SK-N-SH treated with all-trans-retinoic acid at 6 μM for 48 hours (cell line): Measurements from ENCODE around the gene TMEM135.
"Not testable (repeated sequence)": the region's sequence is repeated elsewhere in the genome, so short reads cannot be mapped to it uniquely, and the experiment has no call there.

ENCODE experiments used
- ATAC-seq: fragments of 200-7000 bp; cut with Tn5 transposase; 3 replicates; pipeline ENCODE4 v1.9.1; 2020; ENCODE audit warnings: mild to moderate bottlenecking, moderate library complexity
- ARNTL ChIP-seq: fragments of 450-650 bp; formaldehyde crosslinking; IDR thresholded peaks from 2 replicates; pipeline ENCODE4 v1.5.0; 2020; ENCODE audit warnings: low read depth, mild to moderate bottlenecking, moderate library complexity, borderline replicate concordance
- BACH2 ChIP-seq: fragments of 250-450 bp; sonication (Bioruptor Pico); IDR thresholded peaks from 2 replicates; pipeline ENCODE4 v1.9.0; 2021; ENCODE audit warnings: mild to moderate bottlenecking, borderline replicate concordance
- ESRRG ChIP-seq: fragments of 250-450 bp; sonication (Bioruptor Pico); IDR thresholded peaks from 2 replicates; pipeline ENCODE4 v1.6.1; 2021; ENCODE audit warnings: mild to moderate bottlenecking
- GLIS3 ChIP-seq: fragments of 250-450 bp; sonication (Bioruptor Pico); IDR thresholded peaks from 2 replicates; pipeline ENCODE4 v1.5.0; 2020; ENCODE audit warnings: mild to moderate bottlenecking, moderate library complexity
- ISL1 ChIP-seq: fragments of 250-450 bp; sonication (Bioruptor Pico); IDR thresholded peaks from 2 replicates; pipeline ENCODE4 v2.1.2; 2022; ENCODE audit warnings: mild to moderate bottlenecking, moderate library complexity
- OSR1 ChIP-seq: fragments of 250-450 bp; sonication (Bioruptor Pico); IDR thresholded peaks from 2 replicates; pipeline ENCODE4 v1.8.0; 2022; ENCODE audit warnings: moderate library complexity, mild to moderate bottlenecking, inconsistent platforms
- PPARA ChIP-seq: fragments of 250-450 bp; sonication (Bioruptor Pico); IDR thresholded peaks from 2 replicates; pipeline ENCODE4 v1.5.0; 2020; ENCODE audit warnings: mild to moderate bottlenecking, borderline replicate concordance
- RARB ChIP-seq: fragments of 250-450 bp; sonication (Bioruptor Pico); IDR thresholded peaks from 2 replicates; pipeline ENCODE4 v1.8.0; 2021; ENCODE audit warnings: mild to moderate bottlenecking, moderate library complexity
- SNAI2 ChIP-seq: fragments of 250-450 bp; sonication (Bioruptor Pico); IDR thresholded peaks from 2 replicates; pipeline ENCODE4 v1.5.0; 2020; ENCODE audit warnings: mild to moderate bottlenecking, moderate library complexity
- TCF4 ChIP-seq: fragments of 250-450 bp; sonication (Bioruptor Pico); IDR thresholded peaks from 2 replicates; pipeline ENCODE4 v1.8.0; 2021; ENCODE audit warnings: mild to moderate bottlenecking, moderate library complexity, borderline replicate concordance
- TOX ChIP-seq: fragments of 250-450 bp; sonication (Bioruptor Pico); IDR thresholded peaks from 2 replicates; pipeline ENCODE4 v1.8.0; 2021; ENCODE audit warnings: mild to moderate bottlenecking, moderate library complexity, borderline replicate concordance
- ZC3H10 ChIP-seq: fragments of 250-450 bp; sonication (Bioruptor Pico); IDR thresholded peaks from 2 replicates; pipeline ENCODE4 v1.5.1; 2021; ENCODE audit warnings: mild to moderate bottlenecking, moderate library complexity
- ZFP3 ChIP-seq: fragments of 250-450 bp; sonication (Bioruptor Pico); IDR thresholded peaks from 2 replicates; pipeline ENCODE4 v1.5.0; 2020; ENCODE audit warnings: mild to moderate bottlenecking, moderate library complexity
- ZFP30 ChIP-seq: fragments of 450-650 bp; formaldehyde crosslinking; IDR thresholded peaks from 2 replicates; pipeline ENCODE4 v1.5.0; 2022; ENCODE audit warnings: mild to moderate bottlenecking, moderate library complexity
- ZNF565 ChIP-seq: fragments of 450-650 bp; formaldehyde crosslinking; conservative IDR thresholded peaks from 2 replicates; pipeline ENCODE4 v1.5.0; 2020; ENCODE audit warnings: low read depth, mild to moderate bottlenecking, moderate library complexity
- ZNF70 ChIP-seq: fragments of 450-650 bp; formaldehyde crosslinking; IDR thresholded peaks from 2 replicates; pipeline ENCODE4 v1.5.0; 2020; ENCODE audit warnings: mild to moderate bottlenecking, moderate library complexity
- ZNF8 ChIP-seq: fragments of 450-650 bp; formaldehyde crosslinking; IDR thresholded peaks from 2 replicates; pipeline ENCODE4 v1.5.0; 2020; ENCODE audit warnings: mild to moderate bottlenecking, moderate library complexity
- TF ChIP-seq, protein P1 (sequence below): fragments of 250-450 bp; sonication (Bioruptor Pico); IDR thresholded peaks from 2 replicates; pipeline ENCODE4 v1.5.1; 2021; ENCODE audit warnings: mild to moderate bottlenecking, moderate library complexity
- TF ChIP-seq, protein P2 (sequence below): fragments of 250-450 bp; sonication (Bioruptor Pico); IDR thresholded peaks from 2 replicates; pipeline ENCODE4 v1.8.0; 2021; ENCODE audit warnings: low read depth, mild to moderate bottlenecking, moderate library complexity, borderline replicate concordance
- TF ChIP-seq, protein P3 (sequence below): fragments of 250-450 bp; sonication (Bioruptor Pico); IDR thresholded peaks from 2 replicates; pipeline ENCODE4 v1.8.0; 2020; ENCODE audit warnings: mild to moderate bottlenecking, moderate library complexity, borderline replicate concordance
- TF ChIP-seq, protein P4 (sequence below): fragments of 250-450 bp; sonication (Bioruptor Pico); IDR thresholded peaks from 2 replicates; pipeline ENCODE4 v1.5.1; 2020; ENCODE audit warnings: low read depth, mild to moderate bottlenecking, moderate library complexity
- TF ChIP-seq, protein P5 (sequence below): fragments of 250-450 bp; sonication (Bioruptor Pico); IDR thresholded peaks from 2 replicates; pipeline ENCODE4 v1.5.0; 2020; ENCODE audit warnings: mild to moderate bottlenecking, moderate library complexity

Gene TMEM135

DNA sequence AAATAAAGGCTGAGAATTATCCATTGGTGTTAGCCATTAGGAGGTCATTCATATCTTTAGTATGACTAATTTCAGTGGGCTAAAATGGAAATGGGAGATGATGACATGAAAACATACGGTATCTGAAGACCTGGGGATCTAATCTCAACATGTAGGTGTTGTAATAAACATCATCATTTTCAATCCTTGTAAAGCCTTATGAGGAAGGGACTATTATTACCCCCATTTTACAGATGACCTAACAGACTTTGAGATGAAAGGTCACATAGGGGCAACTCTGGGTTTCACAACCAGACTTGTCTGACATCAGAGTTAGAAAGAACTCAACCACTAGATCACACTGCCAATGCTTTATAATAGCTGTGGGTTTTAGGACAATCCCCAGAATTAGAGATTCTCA, 34.8 kb upstream of the TMEM135 start:
- ATAC-seq, result no peak
- TF ChIP-seq ZFP3 (CRISPR knock-in tag) (no peak), GLIS3 (CRISPR knock-in tag) (no peak), TCF4 (no peak), ZNF70 (CRISPR knock-in tag) (no peak), ZNF8 (no peak), ZC3H10 (CRISPR knock-in tag) (no peak), BACH2 (no peak), ISL1 (no peak)
- TF ChIP-seq, protein P1, sequence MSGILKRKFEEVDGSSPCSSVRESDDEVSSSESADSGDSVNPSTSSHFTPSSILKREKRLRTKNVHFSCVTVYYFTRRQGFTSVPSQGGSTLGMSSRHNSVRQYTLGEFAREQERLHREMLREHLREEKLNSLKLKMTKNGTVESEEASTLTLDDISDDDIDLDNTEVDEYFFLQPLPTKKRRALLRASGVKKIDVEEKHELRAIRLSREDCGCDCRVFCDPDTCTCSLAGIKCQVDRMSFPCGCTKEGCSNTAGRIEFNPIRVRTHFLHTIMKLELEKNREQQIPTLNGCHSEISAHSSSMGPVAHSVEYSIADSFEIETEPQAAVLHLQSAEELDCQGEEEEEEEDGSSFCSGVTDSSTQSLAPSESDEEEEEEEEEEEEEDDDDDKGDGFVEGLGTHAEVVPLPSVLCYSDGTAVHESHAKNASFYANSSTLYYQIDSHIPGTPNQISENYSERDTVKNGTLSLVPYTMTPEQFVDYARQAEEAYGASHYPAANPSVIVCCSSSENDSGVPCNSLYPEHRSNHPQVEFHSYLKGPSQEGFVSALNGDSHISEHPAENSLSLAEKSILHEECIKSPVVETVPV (CRISPR knock-in tag), result no peak

DNA sequence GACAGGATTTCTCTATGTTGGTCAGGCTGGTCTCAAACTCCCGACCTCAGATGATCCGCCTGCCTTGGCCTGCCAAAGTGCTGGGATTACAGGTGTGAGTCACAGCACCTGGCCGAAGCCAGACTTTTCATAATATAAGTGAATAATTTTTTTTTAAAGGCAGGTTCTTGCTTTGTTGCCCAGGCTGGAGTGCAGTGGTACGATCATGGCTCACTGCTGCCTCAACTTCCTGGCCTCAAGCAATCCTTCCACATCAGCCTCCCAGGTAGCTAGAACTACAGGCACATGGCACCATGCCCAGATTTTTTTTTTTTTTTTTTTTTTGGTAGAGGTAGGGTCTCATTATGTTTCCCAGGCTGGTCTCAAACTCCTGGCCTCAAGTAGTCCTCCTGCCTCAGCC, 33.5 kb upstream of the TMEM135 start:
- ATAC-seq, result not testable (repeated sequence)

DNA sequence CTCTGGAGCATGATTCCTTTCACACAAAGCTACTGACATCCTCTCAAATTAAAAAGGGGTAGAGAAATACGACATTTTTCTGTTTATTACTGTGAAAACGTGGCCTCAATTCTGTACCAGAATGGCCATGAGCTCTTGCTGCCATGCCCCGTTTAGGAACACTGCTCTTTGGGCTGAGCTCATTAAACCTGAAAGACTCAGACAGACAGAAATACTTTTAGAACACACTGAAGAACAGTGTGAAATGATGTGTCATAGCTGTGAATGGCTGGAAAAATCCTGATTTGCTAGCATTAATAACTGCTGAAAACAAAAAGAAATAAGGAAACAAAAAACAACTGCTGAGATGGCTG, 32.2 kb upstream of the TMEM135 start:
- TF ChIP-seq TCF4, result no peak
- TF ChIP-seq ZNF8, result no peak
- no peak for TF ChIP-seq ZC3H10 (CRISPR knock-in tag)
- no peak for TF ChIP-seq SNAI2 (CRISPR knock-in tag)
- TF ChIP-seq, protein P2, sequence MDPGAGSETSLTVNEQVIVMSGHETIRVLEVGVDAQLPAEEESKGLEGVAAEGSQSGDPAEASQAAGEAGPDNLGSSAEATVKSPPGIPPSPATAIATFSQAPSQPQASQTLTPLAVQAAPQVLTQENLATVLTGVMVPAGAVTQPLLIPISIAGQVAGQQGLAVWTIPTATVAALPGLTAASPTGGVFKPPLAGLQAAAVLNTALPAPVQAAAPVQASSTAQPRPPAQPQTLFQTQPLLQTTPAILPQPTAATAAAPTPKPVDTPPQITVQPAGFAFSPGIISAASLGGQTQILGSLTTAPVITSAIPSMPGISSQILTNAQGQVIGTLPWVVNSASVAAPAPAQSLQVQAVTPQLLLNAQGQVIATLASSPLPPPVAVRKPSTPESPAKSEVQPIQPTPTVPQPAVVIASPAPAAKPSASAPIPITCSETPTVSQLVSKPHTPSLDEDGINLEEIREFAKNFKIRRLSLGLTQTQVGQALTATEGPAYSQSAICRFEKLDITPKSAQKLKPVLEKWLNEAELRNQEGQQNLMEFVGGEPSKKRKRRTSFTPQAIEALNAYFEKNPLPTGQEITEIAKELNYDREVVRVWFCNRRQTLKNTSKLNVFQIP (CRISPR knock-in tag), result no peak
- TF ChIP-seq, protein P3, sequence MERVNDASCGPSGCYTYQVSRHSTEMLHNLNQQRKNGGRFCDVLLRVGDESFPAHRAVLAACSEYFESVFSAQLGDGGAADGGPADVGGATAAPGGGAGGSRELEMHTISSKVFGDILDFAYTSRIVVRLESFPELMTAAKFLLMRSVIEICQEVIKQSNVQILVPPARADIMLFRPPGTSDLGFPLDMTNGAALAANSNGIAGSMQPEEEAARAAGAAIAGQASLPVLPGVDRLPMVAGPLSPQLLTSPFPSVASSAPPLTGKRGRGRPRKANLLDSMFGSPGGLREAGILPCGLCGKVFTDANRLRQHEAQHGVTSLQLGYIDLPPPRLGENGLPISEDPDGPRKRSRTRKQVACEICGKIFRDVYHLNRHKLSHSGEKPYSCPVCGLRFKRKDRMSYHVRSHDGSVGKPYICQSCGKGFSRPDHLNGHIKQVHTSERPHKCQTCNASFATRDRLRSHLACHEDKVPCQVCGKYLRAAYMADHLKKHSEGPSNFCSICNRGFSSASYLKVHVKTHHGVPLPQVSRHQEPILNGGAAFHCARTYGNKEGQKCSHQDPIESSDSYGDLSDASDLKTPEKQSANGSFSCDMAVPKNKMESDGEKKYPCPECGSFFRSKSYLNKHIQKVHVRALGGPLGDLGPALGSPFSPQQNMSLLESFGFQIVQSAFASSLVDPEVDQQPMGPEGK (CRISPR knock-in tag), result no peak
- TF ChIP-seq TOX (CRISPR knock-in tag), result no peak
- TF ChIP-seq RARB (CRISPR knock-in tag), result no peak
- TF ChIP-seq ARNTL (CRISPR knock-in tag), result no peak
- TF ChIP-seq BACH2, result no peak
- TF ChIP-seq ZFP30 (CRISPR knock-in tag), result no peak
- TF ChIP-seq, protein P4, sequence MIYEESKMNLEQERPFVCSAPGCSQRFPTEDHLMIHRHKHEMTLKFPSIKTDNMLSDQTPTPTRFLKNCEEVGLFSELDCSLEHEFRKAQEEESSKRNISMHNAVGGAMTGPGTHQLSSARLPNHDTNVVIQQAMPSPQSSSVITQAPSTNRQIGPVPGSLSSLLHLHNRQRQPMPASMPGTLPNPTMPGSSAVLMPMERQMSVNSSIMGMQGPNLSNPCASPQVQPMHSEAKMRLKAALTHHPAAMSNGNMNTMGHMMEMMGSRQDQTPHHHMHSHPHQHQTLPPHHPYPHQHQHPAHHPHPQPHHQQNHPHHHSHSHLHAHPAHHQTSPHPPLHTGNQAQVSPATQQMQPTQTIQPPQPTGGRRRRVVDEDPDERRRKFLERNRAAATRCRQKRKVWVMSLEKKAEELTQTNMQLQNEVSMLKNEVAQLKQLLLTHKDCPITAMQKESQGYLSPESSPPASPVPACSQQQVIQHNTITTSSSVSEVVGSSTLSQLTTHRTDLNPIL (CRISPR knock-in tag), result no peak
- no peak for TF ChIP-seq ZNF70 (CRISPR knock-in tag)
- no peak for TF ChIP-seq ISL1
- no peak for TF ChIP-seq ZNF565 (CRISPR knock-in tag)
- TF ChIP-seq, protein P5, sequence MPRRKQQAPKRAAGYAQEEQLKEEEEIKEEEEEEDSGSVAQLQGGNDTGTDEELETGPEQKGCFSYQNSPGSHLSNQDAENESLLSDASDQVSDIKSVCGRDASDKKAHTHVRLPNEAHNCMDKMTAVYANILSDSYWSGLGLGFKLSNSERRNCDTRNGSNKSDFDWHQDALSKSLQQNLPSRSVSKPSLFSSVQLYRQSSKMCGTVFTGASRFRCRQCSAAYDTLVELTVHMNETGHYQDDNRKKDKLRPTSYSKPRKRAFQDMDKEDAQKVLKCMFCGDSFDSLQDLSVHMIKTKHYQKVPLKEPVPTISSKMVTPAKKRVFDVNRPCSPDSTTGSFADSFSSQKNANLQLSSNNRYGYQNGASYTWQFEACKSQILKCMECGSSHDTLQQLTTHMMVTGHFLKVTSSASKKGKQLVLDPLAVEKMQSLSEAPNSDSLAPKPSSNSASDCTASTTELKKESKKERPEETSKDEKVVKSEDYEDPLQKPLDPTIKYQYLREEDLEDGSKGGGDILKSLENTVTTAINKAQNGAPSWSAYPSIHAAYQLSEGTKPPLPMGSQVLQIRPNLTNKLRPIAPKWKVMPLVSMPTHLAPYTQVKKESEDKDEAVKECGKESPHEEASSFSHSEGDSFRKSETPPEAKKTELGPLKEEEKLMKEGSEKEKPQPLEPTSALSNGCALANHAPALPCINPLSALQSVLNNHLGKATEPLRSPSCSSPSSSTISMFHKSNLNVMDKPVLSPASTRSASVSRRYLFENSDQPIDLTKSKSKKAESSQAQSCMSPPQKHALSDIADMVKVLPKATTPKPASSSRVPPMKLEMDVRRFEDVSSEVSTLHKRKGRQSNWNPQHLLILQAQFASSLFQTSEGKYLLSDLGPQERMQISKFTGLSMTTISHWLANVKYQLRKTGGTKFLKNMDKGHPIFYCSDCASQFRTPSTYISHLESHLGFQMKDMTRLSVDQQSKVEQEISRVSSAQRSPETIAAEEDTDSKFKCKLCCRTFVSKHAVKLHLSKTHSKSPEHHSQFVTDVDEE (CRISPR knock-in tag), result no peak
- TF ChIP-seq ESRRG (CRISPR knock-in tag), result no peak
- no peak for TF ChIP-seq PPARA
- TF ChIP-seq, protein P1 (CRISPR knock-in tag), result no peak
- TF ChIP-seq OSR1 (CRISPR knock-in tag), result no peak
- ATAC-seq, result no peak
